Adrenal gland (tissue), 12 donors: ENCODE data around the gene PAX5. TPM values are rescaled to one million over a fixed set of nuclear protein-coding genes. Genes with fewer than 3 reads are reported as not detected.

Source experiments
- DNase-seq, 7 donors: peaks; one replicate each; pipeline ENCODE4 v3.0.0-alpha.2; 2019 to 2020
- H3K27ac ChIP-seq, 5 donors: fragments of 200-600 bp; sonication (generic) in 4 of 5; 1 replicate in 3 of 5; 2 replicates in 2 of 5; pipeline versions ENCODE4 v1.5.1 to v1.8.0; 2016 to 2020; ENCODE audit warnings: mild to moderate bottlenecking in 1 of 5
- H3K27me3 ChIP-seq: fragments of 200-600 bp; 2 replicates; pipeline ENCODE4 v1.8.0; 2021
- H3K36me3 ChIP-seq, 2 donors: fragments of 200-600 bp; replicated peaks in 1 of 2; 1 replicate in 1 of 2; 2 replicates in 1 of 2; pipeline versions ENCODE4 v1.5.1 to v1.8.0; 2018 to 2022
- H3K4me1 ChIP-seq, 2 donors: fragments of 200-600 bp; replicated peaks in 1 of 2; 1 replicate in 1 of 2; 2 replicates in 1 of 2; pipeline versions ENCODE4 v1.5.1 to v1.8.0; 2018 to 2021
- H3K4me3 ChIP-seq, 4 donors: fragments of 200-600 bp; sonication (generic) in 3 of 4; one replicate each; pipeline ENCODE4 v1.5.1; 2016 to 2018
- H3K9me3 ChIP-seq, 3 donors: fragments of 200-600 bp; sonication (generic) in 1 of 3; replicated peaks in 1 of 3; 1 replicate in 2 of 3; 2 replicates in 1 of 3; pipeline versions ENCODE4 v1.5.1 to v1.8.0; 2016 to 2021
- CTCF ChIP-seq, 6 experiments: fragments of 450-650 bp in 4 of 6; fragments of 200-600 bp in 2 of 6; sonication (generic) in 1 of 6; IDR thresholded peaks; 1 replicate in 5 of 6; 2 replicates in 1 of 6; pipeline versions ENCODE4 v1.5.1 to v1.8.0; 2016 to 2021; ENCODE audit warnings: antibody characterized with exemption in 6 of 6, mild to moderate bottlenecking in 2 of 6, moderate library complexity in 1 of 6
- POLR2A ChIP-seq, 2 donors: fragments of 450-650 bp; IDR thresholded peaks; one replicate each; pipeline ENCODE4 v1.6.1; 2017; ENCODE audit warnings: antibody characterized with exemption in 2 of 2, mild to moderate bottlenecking in 2 of 2, moderate library complexity in 1 of 2
- WGBS, 4 donors: extraction: QIAGEN DNeasy Blood & Tissue Kit in 2 of 4; methylation state at CpG; one replicate each; pipeline versions ENCODE4 v1.1.5 to v1.1.7; 2013 to 2017; 5-methylcytosine and 5-hydroxymethylcytosine counted together
- intact Hi-C, 2 donors: fragments of 100-400 bp; cut with DNase I; formaldehyde crosslinking; loops; one replicate each; pipeline versions ENCODE4 v1.14.1 to v1.15.0; 2022 to 2023
- polyA plus RNA-seq, 3 donors: library from polyadenylated mRNA; stranded (reverse); fragments of 200-250 nt in 2 of 3; fragments of 350-450 nt in 1 of 3; fragmentation: Illumina TruSeq in 1 of 3; extraction: RNeasy Lipid Tissue Mini Kit (QIAGEN cat#74804) in 1 of 3; gene quantifications; one replicate each; pipeline ENCODE4 v1.2.3, GENCODE V29; 2013 to 2014
- total RNA-seq, 9 donors: library from RNA; depleted of rRNA in 4 of 9; stranded (reverse); fragments of >200 nt in 4 of 9; fragments of 120-200 nt in 1 of 9; fragmentation: NEBNext Ultra II Directional in 1 of 9; extraction: Animal tissue kit (Norgen Biotek cat#: 25700) in 1 of 9; gene quantifications; one replicate each; pipeline versions ENCODE4 v1.1.0 to v1.2.4, GENCODE V29; 2013 to 2023
- donor health status: healthy with polysubstance abuse.
- donor health status: Bipolar disorder and iron deficiency.
- donor health status: DM: yes; HTN: yes; CAD: no.
- donor health status: DM: no; HTN: no; CAD: no.
- donor health status: DM: no; HTN: no; CAD: no.
- donor health status: DM: yes; HTN: yes; CAD: no.

Gene PAX5
- total and polyA plus RNA-seq, 12 donors, result under 0.01 to 0.22 (median 0.09) TPM; not detected in 6

DNA sequence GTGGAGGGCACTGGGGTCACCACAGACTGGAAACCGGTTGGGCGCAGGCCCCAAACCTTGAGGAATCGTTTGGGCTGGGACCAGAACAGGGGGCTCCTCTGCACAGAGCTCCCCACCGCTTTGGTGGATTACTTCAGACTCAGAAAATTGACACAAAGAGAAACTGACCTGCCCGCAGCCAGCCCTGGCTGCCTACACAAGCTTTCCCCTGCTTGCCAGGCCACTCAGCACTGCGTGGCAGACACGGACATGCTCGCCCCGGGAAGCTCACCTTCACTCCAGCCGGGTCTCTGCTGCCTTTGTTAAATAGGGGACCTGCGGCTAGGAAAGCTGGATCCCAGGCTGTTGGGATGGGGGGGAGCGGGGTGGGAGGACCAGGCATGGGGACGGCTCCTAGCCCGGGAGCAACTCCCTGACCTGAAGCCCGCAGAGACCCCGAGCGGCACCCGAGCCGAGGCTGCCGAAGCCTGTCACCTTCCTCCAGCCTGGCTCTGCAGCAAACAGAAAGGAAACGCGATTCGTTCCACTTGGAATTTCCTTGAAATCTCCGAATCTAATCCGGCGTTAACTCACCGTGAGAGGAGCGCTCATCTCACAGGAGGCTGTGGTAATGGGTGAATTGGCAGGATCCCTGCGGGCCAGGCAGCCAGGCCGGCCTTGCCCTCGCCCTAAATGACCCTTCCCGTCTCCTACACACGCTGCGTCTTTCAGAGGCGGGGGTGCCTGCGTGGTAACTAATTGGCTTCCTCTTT is 8.8 kb downstream of the PAX5 start:
- no peaks in the 10 kb centered on the region for H3K9me3 ChIP-seq
- intact Hi-C loops, result no loop called here
- peaks cover 89% of the 10 kb centered on the region for H3K27me3 ChIP-seq
- DNase-seq, result no peak
- H3K4me1 ChIP-seq, result peaks cover 13 to 38% of the 10 kb centered on the region in 2 donors
- H3K36me3 ChIP-seq, result no peaks in the 10 kb centered on the region
- H3K4me3 ChIP-seq, result peak overlapping the region in 1 of 4 donors; percentile 38
- TF ChIP-seq POLR2A (IDR thresholded peaks at IDR 0.05) (no peak), CTCF (IDR thresholded peaks at IDR 0.05) (no peak)
- 7 to 11% (median 10%) methylated on average over 12 to 36 of the region's 36 CpGs for WGBS, 4 donors
- H3K27ac ChIP-seq, result no peak overlapping the region

DNA sequence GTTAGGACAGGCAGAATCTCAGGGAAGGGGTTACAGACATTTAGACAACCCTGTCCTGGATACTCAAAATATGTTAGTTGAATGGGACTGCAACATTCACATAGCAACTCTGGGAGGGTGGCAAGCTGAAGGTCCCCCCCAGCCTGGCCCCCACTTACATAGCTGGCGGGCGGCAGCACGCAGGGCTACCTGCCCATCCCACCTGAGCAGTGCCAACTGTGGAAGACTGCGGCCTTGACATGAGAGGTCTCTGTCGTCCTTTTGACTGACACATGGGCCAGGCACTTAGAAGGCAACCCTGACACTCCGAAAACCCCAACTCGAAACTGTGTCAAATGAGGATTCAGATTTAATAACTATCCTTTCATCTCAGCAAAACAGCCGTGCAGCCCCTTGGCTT is 16.5 kb downstream of the PAX5 start:
- no peak for DNase-seq
- Histone ChIP-seq H3K4me3 (no peak overlapping the region), H3K36me3 (no peaks in the 10 kb centered on the region), H3K27me3 (peaks cover 19% of the 10 kb centered on the region), H3K9me3 (no peaks in the 10 kb centered on the region), H3K4me1 (no peaks in the 10 kb centered on the region), H3K27ac (no peak overlapping the region)
- TF ChIP-seq CTCF (IDR thresholded peaks at IDR 0.05) (no peak), POLR2A (IDR thresholded peaks at IDR 0.05) (no peak)
- 74 to 86% (median 82%) methylated on average over 8 of the region's 8 CpGs for WGBS, 4 donors
- intact Hi-C loops, result no loop called here

DNA sequence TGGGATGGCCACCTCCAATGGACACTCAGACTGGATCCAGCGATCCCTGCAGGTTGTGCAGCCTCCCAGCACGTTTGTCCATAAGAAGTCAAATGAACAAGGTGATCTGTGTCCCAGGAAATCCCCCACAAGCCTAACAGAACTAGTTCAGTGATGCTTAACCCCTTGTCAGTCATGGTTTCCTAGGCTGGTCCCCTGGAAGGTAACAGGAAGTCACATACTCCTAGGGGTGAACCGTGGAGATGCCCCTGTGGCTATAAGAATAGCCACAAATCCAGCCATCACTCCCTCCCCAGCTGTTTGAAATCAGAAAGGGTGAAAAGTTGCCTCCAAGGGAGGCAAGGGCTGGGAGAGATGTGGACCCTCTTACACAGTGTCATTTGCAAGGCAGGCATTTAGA is 22.5 kb downstream of the PAX5 start:
- peaks cover 16% of the 10 kb centered on the region for H3K27me3 ChIP-seq

GRCh38 chr9:37010976-37011375 is 23.1 kb downstream of the PAX5 start:
- no peak overlapping the region for H3K4me3 ChIP-seq
- WGBS, 4 donors, result 51 to 62% (median 59%) methylated on average over 2 of the region's 2 CpGs
- TF ChIP-seq POLR2A (IDR thresholded peaks at IDR 0.05), result no peak
- TF ChIP-seq CTCF (IDR thresholded peaks at IDR 0.05), result no peak
- H3K4me1 ChIP-seq, result no peaks in the 10 kb centered on the region
- intact Hi-C loops, result no loop called here
- no peak for DNase-seq
- H3K27ac ChIP-seq, result no peak overlapping the region
- no peaks in the 10 kb centered on the region for H3K36me3 ChIP-seq
- no peaks in the 10 kb centered on the region for H3K9me3 ChIP-seq
- peaks cover 19% of the 10 kb centered on the region for H3K27me3 ChIP-seq

More for the DNA sequence above, 22.5 kb downstream of the PAX5 start:
- DNase-seq, result no peak
- no peaks in the 10 kb centered on the region for H3K9me3 ChIP-seq
- intact Hi-C loops, result no loop called here
- WGBS, 4 donors, result 37 to 71% (median 60%) methylated on average over 2 to 3 of the region's 3 CpGs
- no peak overlapping the region for H3K4me3 ChIP-seq
- H3K27ac ChIP-seq, result no peak overlapping the region
- no peaks in the 10 kb centered on the region for H3K4me1 ChIP-seq
- no peaks in the 10 kb centered on the region for H3K36me3 ChIP-seq
- TF ChIP-seq POLR2A (IDR thresholded peaks at IDR 0.05) (no peak), CTCF (IDR thresholded peaks at IDR 0.05) (no peak)
